NK-92 treated with Interleukin-12 subunit alpha and Interleukin-12 subunit beta, amount 100 ng/mL, for 24 hours (cell line): ENCODE results near the gene SYCE3.
"Not testable (repeated sequence)": the region's sequence is repeated elsewhere in the genome, so short reads cannot be mapped to it uniquely, and the experiment has no call there.

ENCODE experiments used
- DNase-seq: peaks from one replicate; lab custom pipeline; 2025; lab: John Stamatoyannopoulos, UW

The SYCE3 gene

GRCh38 chr22:50562523-50563412 lies at the start of gene SYCE3:
TSS of gene SYCE3 (minus strand) at chr22:50562919. CDS start at chr22:50556405, 6,514 bp downstream.
- peak; percentile 89 for DNase-seq

GRCh38 chr22:50612168-50612527 lies 49.4 kb upstream of the SYCE3 start:
- no peak for DNase-seq

GRCh38 chr22:50611341-50612060 lies 48.8 kb upstream of the SYCE3 start:
- no peak for DNase-seq

- DNase-seq = no peak
Measured at GRCh38 chr22:50610581-50610980, 47.9 kb upstream of the SYCE3 start.

- DNase-seq = no peak
Measured at GRCh38 chr22:50610041-50610451, 47.3 kb upstream of the SYCE3 start.

GRCh38 chr22:50609599-50609998 lies 46.9 kb upstream of the SYCE3 start:
- no peak for DNase-seq

GRCh38 chr22:50608996-50609395 lies 46.3 kb upstream of the SYCE3 start:
- no peak for DNase-seq

GRCh38 chr22:50608058-50608840 lies 45.5 kb upstream of the SYCE3 start:
- not testable (repeated sequence) for DNase-seq

- no peak for DNase-seq
Measured at GRCh38 chr22:50607659-50608020, 44.9 kb upstream of the SYCE3 start.

GRCh38 chr22:50606946-50607658 lies 44.4 kb upstream of the SYCE3 start:
- DNase-seq = no peak

- DNase-seq = no peak
Measured at GRCh38 chr22:50606165-50606945, 43.6 kb upstream of the SYCE3 start.

GRCh38 chr22:50605613-50606074 lies 42.9 kb upstream of the SYCE3 start:
- DNase-seq = no peak

GRCh38 chr22:50605002-50605612 lies 42.4 kb upstream of the SYCE3 start:
- DNase-seq = no peak

- no peak for DNase-seq
Measured at GRCh38 chr22:50604256-50605001, 41.7 kb upstream of the SYCE3 start.

- DNase-seq = no peak
Measured at GRCh38 chr22:50603511-50604255, 41.0 kb upstream of the SYCE3 start.

- DNase-seq = no peak
Measured at GRCh38 chr22:50602338-50602700, 39.6 kb upstream of the SYCE3 start.

GRCh38 chr22:50601669-50602337 lies 39.1 kb upstream of the SYCE3 start:
- DNase-seq = no peak

GRCh38 chr22:50600967-50601668 lies 38.4 kb upstream of the SYCE3 start:
- DNase-seq = no peak
